ENCODE data around the gene RBMY1E.
"Not testable (repeated sequence)": the region's sequence is repeated elsewhere in the genome, so short reads cannot be mapped to it uniquely, and the experiment has no call there.

The RBMY1E gene

DNA sequence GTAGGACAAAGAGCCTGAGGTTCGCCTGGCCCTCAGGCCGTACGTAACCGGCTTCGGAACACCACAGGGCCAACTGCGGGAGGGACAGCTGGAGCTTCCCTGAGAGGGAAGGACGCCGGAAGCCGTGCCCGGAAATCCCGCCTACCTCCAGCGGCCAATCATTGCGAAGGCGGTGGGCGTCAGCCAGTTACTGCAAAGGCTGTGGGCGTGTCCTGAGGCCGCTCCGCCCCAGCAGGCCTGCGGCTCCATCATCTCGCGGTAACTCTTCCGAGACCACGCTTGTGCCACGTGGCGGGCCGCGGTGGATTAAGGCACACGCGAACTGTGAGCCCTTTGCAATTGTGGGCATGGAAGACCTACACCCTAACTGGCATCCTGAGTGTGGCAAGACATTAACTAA is at the start of gene RBMY1E:
Gene RBMY1E (minus strand): TSS at position 101 of the 400 bp plus-strand sequence. CDS start 1,978 bp downstream, outside the sequence.
- not testable (repeated sequence) for DNase-seq (ENCODE audit: low read depth in 3 of 3)

DNA sequence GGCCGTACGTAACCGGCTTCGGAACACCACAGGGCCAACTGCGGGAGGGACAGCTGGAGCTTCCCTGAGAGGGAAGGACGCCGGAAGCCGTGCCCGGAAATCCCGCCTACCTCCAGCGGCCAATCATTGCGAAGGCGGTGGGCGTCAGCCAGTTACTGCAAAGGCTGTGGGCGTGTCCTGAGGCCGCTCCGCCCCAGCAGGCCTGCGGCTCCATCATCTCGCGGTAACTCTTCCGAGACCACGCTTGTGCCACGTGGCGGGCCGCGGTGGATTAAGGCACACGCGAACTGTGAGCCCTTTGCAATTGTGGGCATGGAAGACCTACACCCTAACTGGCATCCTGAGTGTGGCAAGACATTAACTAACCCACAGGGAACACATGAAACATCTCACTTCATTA is 23.4 kb downstream of the RBMY1E start, which contains the start of gene RBMY1D:
Gene RBMY1D (minus strand): TSS at position 101 of the 400 bp plus-strand sequence. CDS start 2,013 bp downstream, outside the sequence.
- not testable (repeated sequence) for DNase-seq (ENCODE audit: low read depth in 3 of 3)

DNA sequence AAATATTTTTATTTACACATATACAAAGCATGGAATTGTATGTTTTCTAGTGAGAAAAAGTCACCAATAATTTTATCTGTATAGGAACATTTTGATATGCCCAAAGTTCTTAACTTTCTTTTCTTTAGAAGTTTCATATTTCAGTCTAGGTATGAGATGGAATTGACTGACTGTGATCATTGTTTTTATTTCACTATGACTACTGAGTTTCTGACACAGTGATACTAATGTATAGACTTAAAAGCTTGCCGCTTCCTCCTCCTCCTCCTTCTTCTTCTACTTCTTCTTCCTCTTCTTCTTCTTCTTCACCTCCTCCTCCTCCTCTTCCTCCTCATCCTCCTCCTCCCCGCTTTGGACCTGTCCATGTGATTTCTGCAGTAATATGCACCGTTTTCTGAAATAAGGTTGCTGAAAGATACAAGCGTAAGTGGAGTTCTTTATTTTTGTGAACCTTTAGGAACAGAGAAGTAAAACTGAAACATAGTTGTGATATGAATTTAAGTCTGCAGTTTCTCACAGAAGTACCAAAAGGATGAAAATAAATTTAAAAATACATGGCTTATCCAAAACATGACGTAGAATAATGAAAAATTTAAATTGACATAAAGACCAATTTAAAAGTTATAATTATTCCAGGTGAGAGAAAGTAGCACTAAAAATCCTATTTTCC is 48.3 kb downstream of the RBMY1E start:
- DNase-seq (ENCODE audit: low read depth in 3 of 3) = not testable (repeated sequence)
